ENCODE results near the gene SMIM20.
"Not testable (repeated sequence)": the region's sequence is repeated elsewhere in the genome, so short reads cannot be mapped to it uniquely, and the experiment has no call there.

DNA sequence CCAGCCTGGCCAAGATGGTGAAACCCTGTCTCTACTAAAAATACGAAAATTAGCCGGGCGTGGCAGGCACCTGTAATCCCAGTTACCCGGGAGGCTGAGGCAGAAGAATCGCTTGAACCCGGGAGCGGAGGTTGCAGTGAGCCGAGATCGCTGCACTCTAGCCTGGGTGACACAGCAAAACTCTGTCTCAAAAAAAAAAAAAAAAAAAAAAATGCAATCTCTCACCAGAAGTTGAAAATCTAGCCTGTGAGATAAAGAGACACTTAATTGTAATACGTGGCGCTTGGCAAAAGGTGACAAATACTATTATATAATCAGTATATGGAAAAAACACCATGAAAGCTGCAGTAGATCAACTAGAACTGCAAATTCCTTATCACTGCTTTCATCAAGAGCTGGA is 7.9 kb upstream of the SMIM20 start:
- TF ChIP-seq CTCF (IDR thresholded peaks at IDR 0.05; ENCODE audit: poor library complexity, severe bottlenecking); POLR2AphosphoS5 (IDR thresholded peaks at IDR 0.05); MXI1 (conservative IDR thresholded peaks at IDR 0.05; ENCODE audit: poor library complexity, severe bottlenecking); EZH2 (IDR thresholded peaks at IDR 0.05; ENCODE audit: borderline replicate concordance, insufficient read depth, low read length, poor library complexity, severe bottlenecking); RAD21 (conservative IDR thresholded peaks at IDR 0.05); EP300 (conservative IDR thresholded peaks at IDR 0.05; ENCODE audit: poor library complexity, severe bottlenecking); TAF1 (IDR thresholded peaks at IDR 0.05; ENCODE audit: low read depth): not testable (repeated sequence)
- TF ChIP-seq, protein P1, sequence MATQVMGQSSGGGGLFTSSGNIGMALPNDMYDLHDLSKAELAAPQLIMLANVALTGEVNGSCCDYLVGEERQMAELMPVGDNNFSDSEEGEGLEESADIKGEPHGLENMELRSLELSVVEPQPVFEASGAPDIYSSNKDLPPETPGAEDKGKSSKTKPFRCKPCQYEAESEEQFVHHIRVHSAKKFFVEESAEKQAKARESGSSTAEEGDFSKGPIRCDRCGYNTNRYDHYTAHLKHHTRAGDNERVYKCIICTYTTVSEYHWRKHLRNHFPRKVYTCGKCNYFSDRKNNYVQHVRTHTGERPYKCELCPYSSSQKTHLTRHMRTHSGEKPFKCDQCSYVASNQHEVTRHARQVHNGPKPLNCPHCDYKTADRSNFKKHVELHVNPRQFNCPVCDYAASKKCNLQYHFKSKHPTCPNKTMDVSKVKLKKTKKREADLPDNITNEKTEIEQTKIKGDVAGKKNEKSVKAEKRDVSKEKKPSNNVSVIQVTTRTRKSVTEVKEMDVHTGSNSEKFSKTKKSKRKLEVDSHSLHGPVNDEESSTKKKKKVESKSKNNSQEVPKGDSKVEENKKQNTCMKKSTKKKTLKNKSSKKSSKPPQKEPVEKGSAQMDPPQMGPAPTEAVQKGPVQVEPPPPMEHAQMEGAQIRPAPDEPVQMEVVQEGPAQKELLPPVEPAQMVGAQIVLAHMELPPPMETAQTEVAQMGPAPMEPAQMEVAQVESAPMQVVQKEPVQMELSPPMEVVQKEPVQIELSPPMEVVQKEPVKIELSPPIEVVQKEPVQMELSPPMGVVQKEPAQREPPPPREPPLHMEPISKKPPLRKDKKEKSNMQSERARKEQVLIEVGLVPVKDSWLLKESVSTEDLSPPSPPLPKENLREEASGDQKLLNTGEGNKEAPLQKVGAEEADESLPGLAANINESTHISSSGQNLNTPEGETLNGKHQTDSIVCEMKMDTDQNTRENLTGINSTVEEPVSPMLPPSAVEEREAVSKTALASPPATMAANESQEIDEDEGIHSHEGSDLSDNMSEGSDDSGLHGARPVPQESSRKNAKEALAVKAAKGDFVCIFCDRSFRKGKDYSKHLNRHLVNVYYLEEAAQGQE (IDR thresholded peaks at IDR 0.05; ENCODE audit: borderline replicate concordance) = not testable (repeated sequence)
